Fibroblast of lung (primary cell): ENCODE measurements around the gene TMEM63C. TPM values are rescaled to one million over a fixed set of nuclear protein-coding genes. Genes with fewer than 3 reads are reported as not detected.

Experiments
- DNase-seq, 2 donors: peaks; one replicate each; pipeline versions ENCODE4 v3.0.0 to v3.0.0-alpha.2; 2010; ENCODE audit warnings: low read depth in 2 of 2
- H2AFZ ChIP-seq: 2 replicates; pipeline ENCODE4 v1.5.1; 2012; ENCODE audit warnings: low read length, control low read depth, inconsistent platforms
- H3K27ac ChIP-seq: 2 replicates; pipeline ENCODE4 v1.5.1; 2011; ENCODE audit warnings: low read length, control low read depth; ENCODE audit not compliant: insufficient read depth
- H3K27me3 ChIP-seq: 2 replicates; pipeline ENCODE4 v1.5.1; 2011; ENCODE audit warnings: mild to moderate bottlenecking, low read length; ENCODE audit not compliant: control insufficient read depth, insufficient read depth
- H3K36me3 ChIP-seq: 2 replicates; pipeline ENCODE4 v1.5.1; 2011; ENCODE audit warnings: low read length; ENCODE audit not compliant: control insufficient read depth, insufficient read depth
- H3K4me1 ChIP-seq: 2 replicates; pipeline ENCODE4 v1.5.1; 2011; ENCODE audit warnings: low read length; ENCODE audit not compliant: control insufficient read depth, insufficient read depth; ENCODE audit errors: extremely low read depth
- H3K4me2 ChIP-seq: 2 replicates; pipeline ENCODE4 v1.5.1; 2011; ENCODE audit warnings: low read length, control low read depth; ENCODE audit not compliant: insufficient read depth; ENCODE audit errors: extremely low read depth
- H3K4me3 ChIP-seq, 4 experiments: fragments of 200-600 bp in 1 of 4; sonication (generic) in 1 of 4; replicated peaks in 1 of 4; 2 replicates each; pipeline ENCODE4 v1.5.1; 2011 to 2016; ENCODE audit warnings: low read length in 4 of 4, low read depth in 3 of 4, mild to moderate bottlenecking in 3 of 4, control low read depth in 2 of 4, inconsistent platforms in 1 of 4, mixed read lengths in 1 of 4; ENCODE audit not compliant: insufficient read depth in 1 of 4; ENCODE audit errors: control extremely low read depth in 1 of 4
- H3K79me2 ChIP-seq: 2 replicates; pipeline ENCODE4 v1.5.1; 2012; ENCODE audit warnings: mild to moderate bottlenecking, low read length, inconsistent platforms; ENCODE audit not compliant: control insufficient read depth, insufficient read depth
- H3K9ac ChIP-seq: 2 replicates; pipeline ENCODE4 v1.5.1; 2011; ENCODE audit warnings: mild to moderate bottlenecking, low read length, control low read depth; ENCODE audit not compliant: insufficient read depth
- H3K9me3 ChIP-seq: 2 replicates; pipeline ENCODE4 v1.5.1; 2012; ENCODE audit warnings: low read depth, low read length; ENCODE audit not compliant: control insufficient read depth, insufficient read depth
- H4K20me1 ChIP-seq: 2 replicates; pipeline ENCODE4 v1.5.1; 2011; ENCODE audit warnings: low read length; ENCODE audit not compliant: control insufficient read depth, insufficient read depth; ENCODE audit errors: extremely low read depth
- CTCF ChIP-seq, 2 donors: IDR thresholded peaks in 1 of 2; conservative IDR thresholded peaks in 1 of 2; 1 replicate in 1 of 2; 2 replicates in 1 of 2; pipeline ENCODE4 v1.5.1; 2011 to 2012; ENCODE audit warnings: low read length in 2 of 2, control low read depth in 1 of 2, inconsistent platforms in 1 of 2, low read depth in 1 of 2, mild to moderate bottlenecking in 1 of 2
- EZH2 ChIP-seq: IDR thresholded peaks from 2 replicates; pipeline ENCODE4 v1.5.1; 2012; ENCODE audit warnings: low read length, control low read depth, mild to moderate bottlenecking; ENCODE audit errors: missing control alignments
- polyA plus RNA-seq, 2 donors: library from polyadenylated mRNA; depleted of rRNA in 1 of 2; stranded (reverse) in 1 of 2; unstranded in 1 of 2; fragments of >200 nt; gene quantifications; 2 replicates each; pipeline ENCODE4 v1.2.1, GENCODE V29; 2011 to 2012; ENCODE audit warnings: missing spikeins in 1 of 2
- total RNA-seq: library from RNA; depleted of rRNA; stranded (reverse); fragments of >200 nt; gene quantifications from 2 replicates; pipeline ENCODE4 v1.2.1, GENCODE V29; 2014

Gene TMEM63C
- total and polyA plus RNA-seq, 2 donors (not counting 1 experiment from before 2014, with no cell fraction given) = 0.66 TPM; not detected in 1

- no peak overlapping the region for H3K4me3 ChIP-seq
- H3K79me2 ChIP-seq = no peaks in the 10 kb centered on the region
- no peak overlapping the region for H2AFZ ChIP-seq
- no peaks in the 10 kb centered on the region for H4K20me1 ChIP-seq
- H3K27me3 ChIP-seq = peaks cover 21% of the 10 kb centered on the region
- TF ChIP-seq CTCF (conservative IDR thresholded peaks at IDR 0.05 in 1 of 2, IDR thresholded peaks at IDR 0.05 in 1 of 2; ENCODE audit: low read depth in 1 of 2, low read length in 2 of 2) (no peak), EZH2 (peak; percentile 2)
- H3K4me2 ChIP-seq = no peak overlapping the region
- H3K27ac ChIP-seq = no peak overlapping the region
- H3K4me1 ChIP-seq = no peaks in the 10 kb centered on the region
- H3K36me3 ChIP-seq = no peaks in the 10 kb centered on the region
- peak; percentile 55 to 61 for DNase-seq
- H3K9ac ChIP-seq = no peak overlapping the region
- no peaks in the 10 kb centered on the region for H3K9me3 ChIP-seq
These were observed 47.8 kb upstream of the TMEM63C start for GRCh38 chr14:77133720-77134338.

GRCh38 chr14:77139022-77139421, 42.6 kb upstream of the TMEM63C start:
- H2AFZ ChIP-seq = no peak overlapping the region

More at GRCh38 chr14:77139022-77139421, 42.6 kb upstream of the TMEM63C start:
- no peaks in the 10 kb centered on the region for H3K4me1 ChIP-seq
- no peaks in the 10 kb centered on the region for H4K20me1 ChIP-seq
- no peak overlapping the region for H3K9ac ChIP-seq
- no peak overlapping the region for H3K4me3 ChIP-seq
- TF ChIP-seq CTCF (conservative IDR thresholded peaks at IDR 0.05 in 1 of 2, IDR thresholded peaks at IDR 0.05 in 1 of 2; ENCODE audit: low read depth in 1 of 2, low read length in 2 of 2) = no peak
- TF ChIP-seq EZH2 = no peak
- H3K27ac ChIP-seq = no peak overlapping the region
- H3K9me3 ChIP-seq = no peaks in the 10 kb centered on the region
- H3K27me3 ChIP-seq = peaks cover 53% of the 10 kb centered on the region
- H3K79me2 ChIP-seq = no peaks in the 10 kb centered on the region
- no peaks in the 10 kb centered on the region for H3K36me3 ChIP-seq
- H3K4me2 ChIP-seq = no peak overlapping the region
- no peak for DNase-seq
